SK-N-SH (cell line): ENCODE measurements around the gene RAB3C. TPM values are rescaled to one million over a fixed set of nuclear protein-coding genes. Genes with fewer than 3 reads are reported as not detected.

Experiments used
- CTCF ChIA-PET: fragments of 300-600, 350-600 bp; formaldehyde crosslinking; extraction: SDS; loops from one replicate; lab custom pipeline; 2021; lab: Yijun Ruan, JAX
- POLR2A ChIA-PET: fragments of 350-600 bp; sonication (Branson Sonifier 250); formaldehyde crosslinking; extraction: SDS; loops from one replicate; lab custom pipeline; 2020; ENCODE audit warnings: antibody characterized with exemption, inconsistent platforms; lab: Yijun Ruan, JAX
- DNase-seq: peaks from one replicate; pipeline ENCODE4 v3.0.0; 2012
- H2AFZ ChIP-seq: fragments of 200-600 bp; sonication (generic); 2 replicates; pipeline ENCODE4 v1.8.1; 2016; ENCODE audit warnings: antibody characterized with exemption, mild to moderate bottlenecking, low read depth
- H3F3A ChIP-seq: fragments of 200-600 bp; sonication (generic); replicated peaks from 2 replicates; pipeline ENCODE3; 2016; ENCODE audit warnings: antibody characterized with exemption, mild to moderate bottlenecking; ENCODE audit not compliant: insufficient read depth
- H3K27ac ChIP-seq, 2 experiments: fragments of 200-500 bp in 1 of 2; fragments of 200-600 bp in 1 of 2; sonication (Bioruptor generic) in 1 of 2; sonication (generic), shearing (Covaris generic) in 1 of 2; 2 replicates each; pipeline versions ENCODE4 v1.5.1 to v1.6.1; 2014 to 2016; ENCODE audit warnings: low read depth in 2 of 2, inconsistent platforms in 1 of 2, low read length in 1 of 2, mild to moderate bottlenecking in 1 of 2, mixed read lengths in 1 of 2
- H3K27me3 ChIP-seq: fragments of 200-600 bp; sonication (generic), shearing (Covaris generic); 2 replicates; pipeline ENCODE4 v1.6.1; 2016; ENCODE audit warnings: mixed run types; ENCODE audit not compliant: insufficient read depth
- H3K36me3 ChIP-seq, 2 experiments: fragments of 200-500 bp in 1 of 2; fragments of 200-600 bp in 1 of 2; sonication (Bioruptor generic) in 1 of 2; sonication (generic) in 1 of 2; replicated peaks in 1 of 2; 2 replicates each; pipeline versions ENCODE3 to v1.5.1; 2014 to 2016; ENCODE audit warnings: low read length in 1 of 2, mild to moderate bottlenecking in 1 of 2; ENCODE audit not compliant: insufficient read depth in 2 of 2, control insufficient read depth in 1 of 2
- H3K4me1 ChIP-seq, 2 experiments: fragments of 200-500 bp in 1 of 2; fragments of 200-600 bp in 1 of 2; sonication (Bioruptor generic) in 1 of 2; sonication (generic), shearing (Covaris generic) in 1 of 2; 2 replicates each; pipeline versions ENCODE4 v1.5.1 to v1.6.1; 2014 to 2016; ENCODE audit warnings: low read depth in 1 of 2, low read length in 1 of 2, mixed run types in 1 of 2; ENCODE audit not compliant: insufficient read depth in 2 of 2, control insufficient read depth in 1 of 2
- H3K4me2 ChIP-seq: fragments of 200-600 bp; sonication (generic), shearing (Covaris generic); 2 replicates; pipeline ENCODE4 v1.6.1; 2017; ENCODE audit warnings: mixed run types
- H3K4me3 ChIP-seq, 2 experiments: fragments of 200-500 bp in 1 of 2; fragments of 200-600 bp in 1 of 2; sonication (Bioruptor generic) in 1 of 2; sonication (generic), shearing (Covaris generic) in 1 of 2; 2 replicates each; pipeline versions ENCODE4 v1.5.1 to v1.8.1; 2014 to 2016; ENCODE audit warnings: low read depth in 2 of 2, inconsistent platforms in 1 of 2, low read length in 1 of 2, mild to moderate bottlenecking in 1 of 2, mixed read lengths in 1 of 2, moderate library complexity in 1 of 2
- H3K79me2 ChIP-seq: fragments of 200-600 bp; sonication (generic); 2 replicates; pipeline ENCODE4 v1.8.1; 2017; ENCODE audit warnings: mild to moderate bottlenecking; ENCODE audit not compliant: insufficient read depth
- H3K9ac ChIP-seq: fragments of 200-600 bp; sonication (generic); 2 replicates; pipeline ENCODE4 v1.6.1; 2017; ENCODE audit warnings: mixed run types
- H3K9me2 ChIP-seq: fragments of 200-600 bp; sonication (generic); 2 replicates; pipeline ENCODE4 v1.6.1; 2017; ENCODE audit warnings: mixed run types
- H3K9me3 ChIP-seq: fragments of 200-600 bp; sonication (generic); 2 replicates; pipeline ENCODE4 v1.6.1; 2017; ENCODE audit warnings: mixed run types, mild to moderate bottlenecking, moderate library complexity
- H4K20me1 ChIP-seq: fragments of 200-600 bp; sonication (generic); 2 replicates; pipeline ENCODE4 v1.6.1; 2017; ENCODE audit warnings: mild to moderate bottlenecking, mixed run types; ENCODE audit not compliant: insufficient read depth
- CHD2 ChIP-seq: fragments of 150-350 bp; IDR thresholded peaks from 2 replicates; pipeline ENCODE4 v1.6.1; 2018; ENCODE audit warnings: low read length; ENCODE audit not compliant: partially characterized antibody
- ELF1 ChIP-seq: IDR thresholded peaks from 2 replicates; pipeline ENCODE4 v1.4.0; 2012
- EZH2phosphoT487 ChIP-seq: fragments of 200-600 bp; sonication (generic); IDR thresholded peaks from 2 replicates; pipeline ENCODE4 v1.6.1; 2017; ENCODE audit warnings: low read depth, mixed run types, mild to moderate bottlenecking, antibody characterized with exemption, moderate library complexity, borderline replicate concordance
- FOSL2 ChIP-seq: IDR thresholded peaks from 2 replicates; pipeline ENCODE4 v1.4.0; 2012; ENCODE audit warnings: low read depth, mild to moderate bottlenecking, moderate library complexity, borderline replicate concordance
- FOXJ3 ChIP-seq: sonication (generic); formaldehyde crosslinking; IDR thresholded peaks from 2 replicates; pipeline ENCODE4 v1.5.1; 2020; ENCODE audit warnings: mild to moderate bottlenecking, missing genetic modification reagents
- GABPA ChIP-seq: IDR thresholded peaks from 2 replicates; pipeline ENCODE4 v1.4.0; 2012; ENCODE audit warnings: low read depth, mild to moderate bottlenecking
- GATA2 ChIP-seq: sonication (generic); formaldehyde crosslinking; IDR thresholded peaks from 2 replicates; pipeline ENCODE4 v1.5.0; 2020; ENCODE audit warnings: mild to moderate bottlenecking, missing genetic modification reagents
- JUND ChIP-seq: IDR thresholded peaks from 2 replicates; pipeline ENCODE4 v1.4.0; 2012
- NRF1 ChIP-seq: IDR thresholded peaks from 2 replicates; pipeline ENCODE4 v1.6.1; 2012; ENCODE audit warnings: low read depth, mild to moderate bottlenecking, low read length
- POLR2AphosphoS5 ChIP-seq: IDR thresholded peaks from 2 replicates; pipeline ENCODE4 v1.6.1; 2012; ENCODE audit warnings: low read depth, low read length
- RAD21 ChIP-seq: IDR thresholded peaks from 2 replicates; pipeline ENCODE4 v1.6.1; 2012; ENCODE audit warnings: mild to moderate bottlenecking, low read length
- RCOR1 ChIP-seq: fragments of 150-350 bp; IDR thresholded peaks from 2 replicates; pipeline ENCODE4 v1.6.1; 2017; ENCODE audit warnings: antibody characterized with exemption, low read length
- RXRA ChIP-seq: IDR thresholded peaks from 2 replicates; pipeline ENCODE4 v1.4.0; 2012; ENCODE audit warnings: low read depth, mild to moderate bottlenecking, borderline replicate concordance
- SIN3A ChIP-seq: IDR thresholded peaks from 2 replicates; pipeline ENCODE4 v1.6.1; 2012; ENCODE audit warnings: low read depth, mild to moderate bottlenecking, low read length, moderate library complexity, borderline replicate concordance
- SMC3 ChIP-seq: IDR thresholded peaks from 2 replicates; pipeline ENCODE4 v1.6.1; 2012; ENCODE audit warnings: low read depth, low read length, improper control_type of control experiment
- TEAD4 ChIP-seq: IDR thresholded peaks from 2 replicates; pipeline ENCODE4 v1.4.0; 2012; ENCODE audit warnings: mild to moderate bottlenecking, borderline replicate concordance; ENCODE audit not compliant: insufficient read depth
- USF2 ChIP-seq: fragments of 150-350 bp; IDR thresholded peaks from 2 replicates; pipeline ENCODE4 v1.6.1; 2017; ENCODE audit warnings: antibody characterized with exemption, low read length, low read depth, borderline replicate concordance
- YY1 ChIP-seq: IDR thresholded peaks from 2 replicates; pipeline ENCODE4 v1.4.0; 2012; ENCODE audit warnings: low read depth, mild to moderate bottlenecking
- ZBTB33 ChIP-seq: IDR thresholded peaks from 2 replicates; pipeline ENCODE4 v1.4.0; 2012; ENCODE audit warnings: low read depth, borderline replicate concordance
- WGBS: methylation state at CpG from one replicate; pipeline ENCODE4 v1.1.6; 2017; ENCODE audit warnings: low lambda C conversion rate; 5-methylcytosine and 5-hydroxymethylcytosine counted together
- polyA plus RNA-seq, 3 experiments: library from polyadenylated mRNA; depleted of rRNA; stranded (reverse); fragments of >200 nt; gene quantifications; 2 replicates each; pipeline ENCODE4 v1.2.3, GENCODE V29; 2012
- TF ChIP-seq, protein P1 (sequence below): IDR thresholded peaks from 2 replicates; pipeline ENCODE4 v1.6.1; 2012; ENCODE audit warnings: mild to moderate bottlenecking, low read depth, low read length, moderate library complexity
- TF ChIP-seq, protein P2 (sequence below): IDR thresholded peaks from 2 replicates; pipeline ENCODE4; 2012
- TF ChIP-seq, protein P3 (sequence below): IDR thresholded peaks from 2 replicates; pipeline ENCODE4 v1.4.0; 2012; ENCODE audit warnings: low read depth

The RAB3C gene
- polyA plus RNA-seq, 1 of the 3 experiments (the other 2 are of a cell fraction), result 0.03 TPM

- TF ChIP-seq ZBTB33 (no peak), FOSL2 (no peak), POLR2AphosphoS5 (no peak), GATA2 (CRISPR knock-in tag) (no peak), TEAD4 (no peak), SMC3 (no peak), SIN3A (no peak), RXRA (no peak)
- TF ChIP-seq, protein P1, sequence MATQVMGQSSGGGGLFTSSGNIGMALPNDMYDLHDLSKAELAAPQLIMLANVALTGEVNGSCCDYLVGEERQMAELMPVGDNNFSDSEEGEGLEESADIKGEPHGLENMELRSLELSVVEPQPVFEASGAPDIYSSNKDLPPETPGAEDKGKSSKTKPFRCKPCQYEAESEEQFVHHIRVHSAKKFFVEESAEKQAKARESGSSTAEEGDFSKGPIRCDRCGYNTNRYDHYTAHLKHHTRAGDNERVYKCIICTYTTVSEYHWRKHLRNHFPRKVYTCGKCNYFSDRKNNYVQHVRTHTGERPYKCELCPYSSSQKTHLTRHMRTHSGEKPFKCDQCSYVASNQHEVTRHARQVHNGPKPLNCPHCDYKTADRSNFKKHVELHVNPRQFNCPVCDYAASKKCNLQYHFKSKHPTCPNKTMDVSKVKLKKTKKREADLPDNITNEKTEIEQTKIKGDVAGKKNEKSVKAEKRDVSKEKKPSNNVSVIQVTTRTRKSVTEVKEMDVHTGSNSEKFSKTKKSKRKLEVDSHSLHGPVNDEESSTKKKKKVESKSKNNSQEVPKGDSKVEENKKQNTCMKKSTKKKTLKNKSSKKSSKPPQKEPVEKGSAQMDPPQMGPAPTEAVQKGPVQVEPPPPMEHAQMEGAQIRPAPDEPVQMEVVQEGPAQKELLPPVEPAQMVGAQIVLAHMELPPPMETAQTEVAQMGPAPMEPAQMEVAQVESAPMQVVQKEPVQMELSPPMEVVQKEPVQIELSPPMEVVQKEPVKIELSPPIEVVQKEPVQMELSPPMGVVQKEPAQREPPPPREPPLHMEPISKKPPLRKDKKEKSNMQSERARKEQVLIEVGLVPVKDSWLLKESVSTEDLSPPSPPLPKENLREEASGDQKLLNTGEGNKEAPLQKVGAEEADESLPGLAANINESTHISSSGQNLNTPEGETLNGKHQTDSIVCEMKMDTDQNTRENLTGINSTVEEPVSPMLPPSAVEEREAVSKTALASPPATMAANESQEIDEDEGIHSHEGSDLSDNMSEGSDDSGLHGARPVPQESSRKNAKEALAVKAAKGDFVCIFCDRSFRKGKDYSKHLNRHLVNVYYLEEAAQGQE, result no peak
- TF ChIP-seq, all 33 proteins: peak for 0
Observed at GRCh38 chr5:58715997-58716656, 133.3 kb downstream of the RAB3C start (continued).

GRCh38 chr5:58716713-58717112 lies 133.8 kb downstream of the RAB3C start:
- Histone ChIP-seq H3K4me3 (no peak overlapping the region), H3F3A (no peaks in the 10 kb centered on the region), H4K20me1 (no peaks in the 10 kb centered on the region), H3K9me3 (0 out of 2 replicates have a peak, but pooled peaks cover 5% of the 10 kb centered on the region), H3K36me3 (no peaks in the 10 kb centered on the region), H3K27me3 (no peaks in the 10 kb centered on the region), H3K4me1 (peaks cover 0 to 3% of the 10 kb centered on the region in 2 experiments; a peak in 2 of 4 replicates), H3K9me2 (no peaks in the 10 kb centered on the region), H2AFZ (no peak overlapping the region), H3K27ac (no peak overlapping the region), H3K4me2 (no peak overlapping the region), H3K9ac (no peak overlapping the region), H3K79me2 (no peaks in the 10 kb centered on the region)
- POLR2A ChIA-PET, result no interaction called here
- CTCF ChIA-PET, result interaction anchor here (0.9 kb wide), 2 partner anchors 20 to 216 kb away, joined by 3 to 4 read pairs; no protein-coding TSS in a partner anchor
- DNase-seq, result no peak
- TF ChIP-seq YY1 (no peak), EZH2phosphoT487 (no peak), CHD2 (no peak), JUND (no peak), SMC3 (no peak), RCOR1 (no peak), ELF1 (no peak), TEAD4 (no peak), ZBTB33 (no peak), USF2 (no peak), FOXJ3 (CRISPR knock-in tag) (no peak), RAD21 (no peak), FOSL2 (no peak), GABPA (no peak), NRF1 (no peak)
- TF ChIP-seq, protein P2, sequence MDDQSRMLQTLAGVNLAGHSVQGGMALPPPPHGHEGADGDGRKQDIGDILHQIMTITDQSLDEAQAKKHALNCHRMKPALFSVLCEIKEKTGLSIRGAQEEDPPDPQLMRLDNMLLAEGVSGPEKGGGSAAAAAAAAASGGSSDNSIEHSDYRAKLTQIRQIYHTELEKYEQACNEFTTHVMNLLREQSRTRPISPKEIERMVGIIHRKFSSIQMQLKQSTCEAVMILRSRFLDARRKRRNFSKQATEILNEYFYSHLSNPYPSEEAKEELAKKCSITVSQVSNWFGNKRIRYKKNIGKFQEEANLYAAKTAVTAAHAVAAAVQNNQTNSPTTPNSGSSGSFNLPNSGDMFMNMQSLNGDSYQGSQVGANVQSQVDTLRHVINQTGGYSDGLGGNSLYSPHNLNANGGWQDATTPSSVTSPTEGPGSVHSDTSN, result no peak
- TF ChIP-seq, protein P3, sequence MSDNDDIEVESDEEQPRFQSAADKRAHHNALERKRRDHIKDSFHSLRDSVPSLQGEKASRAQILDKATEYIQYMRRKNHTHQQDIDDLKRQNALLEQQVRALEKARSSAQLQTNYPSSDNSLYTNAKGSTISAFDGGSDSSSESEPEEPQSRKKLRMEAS, result no peak
- WGBS, result 59% methylated on average over 5 of the region's 5 CpGs
